Lung (tissue), 12 donors: ENCODE data around the gene NES. TPM values are rescaled to one million over a fixed set of nuclear protein-coding genes. Genes with fewer than 3 reads are reported as not detected.

ENCODE experiments used
- ATAC-seq: fragments of 200-7000 bp; cut with Tn5 transposase; one replicate; pipeline ENCODE4 v1.9.1; 2020; ENCODE audit warnings: moderate number of reproducible peaks; ENCODE audit not compliant: insufficient read depth, low FRiP score
- DNase-seq, 3 donors: peaks; one replicate each; pipeline ENCODE4 v3.0.0-alpha.2; 2013 to 2017
- H3K27ac ChIP-seq, 2 donors: one replicate each; pipeline ENCODE4 v1.5.1; 2013; ENCODE audit warnings: mild to moderate bottlenecking in 2 of 2, moderate library complexity in 2 of 2, control low read depth in 1 of 2, inconsistent platforms in 1 of 2, low read depth in 1 of 2, low read length in 1 of 2
- H3K27me3 ChIP-seq, 3 donors: one replicate each; pipeline ENCODE4 v1.5.1; 2013; ENCODE audit warnings: low read length in 2 of 3; ENCODE audit not compliant: control insufficient read depth in 3 of 3, insufficient read depth in 3 of 3
- H3K36me3 ChIP-seq, 4 donors: one replicate each; pipeline ENCODE4 v1.5.1; 2013; ENCODE audit warnings: low read length in 4 of 4, mild to moderate bottlenecking in 1 of 4, moderate library complexity in 1 of 4; ENCODE audit not compliant: control insufficient read depth in 4 of 4, insufficient read depth in 4 of 4
- H3K4me1 ChIP-seq, 5 donors: one replicate each; pipeline ENCODE4 v1.5.1; 2013; ENCODE audit warnings: low read length in 5 of 5, mild to moderate bottlenecking in 2 of 5, moderate library complexity in 1 of 5; ENCODE audit not compliant: control insufficient read depth in 5 of 5, insufficient read depth in 5 of 5
- H3K4me3 ChIP-seq: one replicate; pipeline ENCODE4 v1.5.1; 2013; ENCODE audit warnings: mild to moderate bottlenecking, control low read depth, moderate library complexity
- H3K9ac ChIP-seq, 2 donors: one replicate each; pipeline ENCODE4 v1.5.1; 2013; ENCODE audit warnings: low read length in 2 of 2, control low read depth in 1 of 2; ENCODE audit not compliant: insufficient read depth in 1 of 2
- H3K9me3 ChIP-seq, 4 donors: one replicate each; pipeline ENCODE4 v1.5.1; 2013; ENCODE audit warnings: low read length in 3 of 4, mild to moderate bottlenecking in 1 of 4, moderate library complexity in 1 of 4; ENCODE audit not compliant: control insufficient read depth in 4 of 4, insufficient read depth in 3 of 4
- CTCF ChIP-seq: IDR thresholded peaks from 2 replicates; pipeline ENCODE4 v1.5.1; 2012; ENCODE audit warnings: mild to moderate bottlenecking; ENCODE audit errors: control extremely low read depth, extremely low read depth
- WGBS, 2 donors: extraction: QIAGEN DNeasy Blood & Tissue Kit; methylation state at CpG; one replicate each; pipeline ENCODE4 v1.1.7; 2013; 5-methylcytosine and 5-hydroxymethylcytosine counted together
- polyA plus RNA-seq, 2 donors: library from polyadenylated mRNA; stranded (reverse); fragments of 200-250 nt; gene quantifications; one replicate each; pipeline ENCODE4 v1.2.1, GENCODE V29; 2013
- total RNA-seq, 2 donors: library from RNA; depleted of rRNA in 1 of 2; stranded (reverse); fragments of >200 nt in 1 of 2; gene quantifications; one replicate each; pipeline ENCODE4 v1.2.1, GENCODE V29; 2014 to 2021
- donor health status: control.
- donor health status: control.
- donor health status: Bipolar disorder and iron deficiency.
- donor health status: healthy.
- donor health status: DM: yes; HTN: yes; CAD: no.

Gene NES
- total and polyA plus RNA-seq, 4 donors: 17.6 to 57.4 (median 34.2) TPM

GRCh38 chr1:156704166-156704711, 27.0 kb upstream of the NES start:
- 51 to 52% methylated on average over 10 of the region's 10 CpGs for WGBS, 2 donors
- Histone ChIP-seq H3K9me3 (no peaks in the 10 kb centered on the region), H3K4me1 (peaks cover 0 to 59% (median 17%) of the 10 kb centered on the region in 5 donors), H3K9ac (no peak overlapping the region), H3K36me3 (no peaks in the 10 kb centered on the region), H3K4me3 (no peak overlapping the region), H3K27me3 (peaks cover 0 to 4% (median 0%) of the 10 kb centered on the region in 3 donors), H3K27ac (no peak overlapping the region)
- no peak for DNase-seq
- TF ChIP-seq CTCF: no peak
- ATAC-seq: no peak

GRCh38 chr1:156703741-156704140, 26.5 kb upstream of the NES start:
- Histone ChIP-seq H3K36me3 (no peaks in the 10 kb centered on the region), H3K9ac (no peak overlapping the region), H3K27me3 (peaks cover 0 to 4% (median 0%) of the 10 kb centered on the region in 3 donors), H3K27ac (no peak overlapping the region), H3K4me3 (no peak overlapping the region), H3K9me3 (no peaks in the 10 kb centered on the region), H3K4me1 (peaks cover 0 to 54% (median 17%) of the 10 kb centered on the region in 5 donors)
- TF ChIP-seq CTCF: no peak
- WGBS, 2 donors: 54 to 55% methylated on average over 4 of the region's 4 CpGs
- DNase-seq: peak in 1 of 3 donors; percentile 29
- no peak for ATAC-seq

- H3K4me3 ChIP-seq: no peak overlapping the region
Observed at GRCh38 chr1:156703336-156703735, 26.1 kb upstream of the NES start.

More at GRCh38 chr1:156703336-156703735, 26.1 kb upstream of the NES start:
- no peak for TF ChIP-seq CTCF
- Histone ChIP-seq H3K4me1 (peaks cover 0 to 51% (median 17%) of the 10 kb centered on the region in 5 donors), H3K9me3 (no peaks in the 10 kb centered on the region), H3K36me3 (peaks cover 0 to 2% (median 0%) of the 10 kb centered on the region in 4 donors), H3K27me3 (peaks cover 0 to 4% (median 0%) of the 10 kb centered on the region in 3 donors), H3K27ac (no peak overlapping the region), H3K9ac (no peak overlapping the region)
- 71 to 82% methylated on average over 4 of the region's 4 CpGs for WGBS, 2 donors
- no peak for DNase-seq
- ATAC-seq: no peak
